NOMO-1 treated with DMSO at 0.1 percent for 48 hours (cell line): ENCODE results near the gene HMG20B.

Experiments
- DNase-seq: peaks from one replicate; lab custom pipeline; 2025; ENCODE audit not compliant: unreplicated experiment; lab: John Stamatoyannopoulos, UW

Gene HMG20B

DNA sequence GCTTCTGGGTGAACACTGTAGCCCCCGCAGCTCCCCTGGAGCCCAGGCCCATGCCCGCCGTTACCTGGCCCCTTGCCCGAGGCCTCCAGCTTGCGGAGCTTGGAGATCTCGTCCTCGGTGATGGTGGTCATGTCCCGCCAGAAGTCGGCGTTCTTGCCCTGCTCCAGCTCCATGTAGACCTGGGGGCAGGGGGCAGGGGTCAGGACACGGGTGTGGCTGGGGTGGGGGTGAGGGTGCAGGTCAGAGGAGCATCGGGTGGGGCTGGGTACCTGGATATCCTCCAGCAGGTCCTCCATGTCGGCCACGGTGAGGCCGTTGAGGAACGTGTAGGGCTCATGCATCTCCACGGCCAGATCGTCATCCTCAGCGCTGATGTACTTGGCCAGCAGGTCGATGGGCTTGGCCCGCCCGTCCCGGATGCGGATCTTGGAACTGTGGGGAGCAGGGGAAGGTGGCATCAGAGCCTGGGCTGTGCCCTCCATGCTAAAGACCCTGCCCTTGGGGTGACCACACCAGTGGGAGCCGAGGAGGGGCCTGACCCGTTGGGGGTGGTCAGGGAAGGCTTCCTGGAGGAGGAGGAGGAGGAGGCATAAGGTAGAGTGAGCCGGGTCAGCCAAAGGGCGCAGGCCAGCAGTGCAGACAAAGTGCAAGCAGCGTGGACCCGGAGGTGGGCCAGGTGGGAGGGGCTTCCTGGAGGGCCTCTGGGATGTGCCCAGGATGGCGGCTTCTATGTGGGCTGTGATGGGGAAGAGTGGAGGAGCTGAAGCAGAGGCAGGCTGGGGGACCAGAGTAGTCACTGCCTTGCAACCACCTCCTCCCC, 46.3 kb downstream of the HMG20B start:
- no peak for DNase-seq

DNA sequence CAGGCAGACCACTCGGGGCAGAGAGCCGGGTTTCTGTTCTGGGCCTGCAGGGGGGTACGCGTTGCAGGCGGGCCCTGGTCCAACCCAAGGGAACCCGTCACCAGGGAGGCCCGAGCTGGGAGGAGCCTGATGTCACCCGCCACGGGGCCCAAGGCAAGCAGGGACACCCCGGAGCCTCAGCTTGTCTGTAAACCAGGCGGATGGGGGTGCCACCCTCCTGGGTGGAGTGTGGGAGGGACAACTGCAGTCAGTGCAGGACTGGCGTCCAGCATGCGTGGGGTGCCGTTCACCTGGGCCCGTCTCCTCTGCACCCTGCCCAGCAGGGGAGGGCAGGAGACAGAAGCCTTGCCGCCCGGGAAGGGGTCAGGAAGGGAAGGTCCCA, 46.9 kb downstream of the HMG20B start:
- DNase-seq, result no peak

DNA sequence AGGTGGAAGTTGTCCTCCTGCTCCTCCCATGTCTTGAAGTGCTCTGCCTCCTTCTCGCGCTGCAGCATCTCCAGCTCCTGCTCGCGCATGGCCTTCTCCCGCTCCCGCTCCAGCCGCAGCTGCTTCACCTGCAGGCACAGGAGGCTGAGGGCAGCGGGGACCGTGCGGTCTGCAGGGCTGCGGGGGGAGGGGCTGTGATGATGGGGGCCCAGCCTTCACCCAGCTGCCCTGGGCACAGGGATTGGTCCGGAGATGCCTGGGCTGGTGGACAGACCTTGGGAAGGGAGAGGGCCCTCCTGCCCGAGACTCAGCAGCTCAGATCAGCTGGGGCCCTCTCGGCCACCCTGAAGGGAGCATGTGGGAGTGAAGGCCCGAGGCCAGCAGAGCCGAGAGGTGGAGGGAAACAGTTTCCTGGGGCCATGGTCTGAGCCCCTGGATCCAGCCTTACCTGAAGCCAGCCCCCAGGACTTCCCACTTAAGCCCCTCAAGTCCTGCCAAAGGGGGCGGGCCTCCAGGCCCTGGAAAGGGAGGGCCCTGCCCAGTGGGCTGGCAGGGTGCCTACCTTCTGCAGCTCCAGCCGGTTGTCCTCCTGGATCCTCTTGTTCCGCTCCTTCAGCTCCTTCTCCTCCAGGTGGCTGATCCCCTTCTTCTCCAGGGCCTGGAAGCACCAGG, 47.5 kb downstream of the HMG20B start:
- no peak for DNase-seq

DNA sequence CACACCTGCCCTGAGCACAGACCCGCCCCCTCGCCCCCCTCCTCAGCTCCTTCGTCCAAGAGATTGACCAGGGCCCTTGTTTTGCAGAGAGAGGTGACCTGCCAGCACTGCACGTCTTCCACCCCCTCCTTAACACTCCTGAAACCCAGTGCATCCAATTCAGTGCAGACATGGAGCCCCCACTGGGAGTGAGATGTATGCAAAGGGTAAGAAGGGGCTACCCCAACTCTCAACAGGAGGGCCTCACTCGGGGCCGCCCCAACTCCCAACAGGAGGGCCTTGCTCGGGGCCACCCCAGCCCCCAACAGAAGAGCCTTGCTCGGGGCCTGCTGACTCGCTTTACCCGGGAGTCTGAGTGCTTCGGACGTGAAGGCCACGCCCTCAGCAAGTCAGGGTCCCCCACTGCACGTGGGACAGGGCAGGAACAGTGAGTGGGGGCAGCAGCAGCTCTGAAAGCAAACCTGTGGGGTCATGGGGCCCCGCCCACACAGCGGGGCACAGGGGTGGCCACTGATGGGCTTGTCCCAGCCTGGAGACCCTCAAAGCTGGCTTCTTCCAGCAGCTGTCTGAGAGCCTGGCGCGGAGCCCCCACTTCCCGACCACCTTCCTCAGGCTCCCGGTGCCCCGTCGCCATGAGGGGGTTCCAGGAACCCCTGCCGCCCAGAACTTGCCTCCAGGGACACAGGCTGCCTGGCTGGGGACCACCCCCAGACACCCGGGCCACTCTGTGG, 48.2 kb downstream of the HMG20B start:
- no peak for DNase-seq

DNA sequence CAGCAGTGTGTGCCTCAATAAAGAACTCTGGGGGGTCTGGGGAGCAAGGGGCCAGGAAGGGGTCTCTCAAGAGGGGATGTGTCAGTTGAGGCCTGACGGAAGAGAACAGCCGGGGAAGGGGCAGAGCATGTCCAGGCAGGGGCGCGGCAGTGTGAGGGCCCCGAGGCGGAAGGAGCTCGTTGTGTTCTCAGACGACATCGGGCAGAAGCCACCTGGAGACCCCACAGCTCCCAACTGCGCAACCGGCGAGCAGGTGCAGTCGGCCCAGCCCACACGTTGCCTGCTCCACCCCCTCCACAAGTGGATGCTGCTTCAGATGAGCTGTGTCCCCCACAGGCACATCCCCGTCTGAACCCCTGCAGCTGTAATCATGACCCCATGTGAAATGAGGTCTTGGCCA, 48.9 kb downstream of the HMG20B start:
- DNase-seq, result no peak

DNA sequence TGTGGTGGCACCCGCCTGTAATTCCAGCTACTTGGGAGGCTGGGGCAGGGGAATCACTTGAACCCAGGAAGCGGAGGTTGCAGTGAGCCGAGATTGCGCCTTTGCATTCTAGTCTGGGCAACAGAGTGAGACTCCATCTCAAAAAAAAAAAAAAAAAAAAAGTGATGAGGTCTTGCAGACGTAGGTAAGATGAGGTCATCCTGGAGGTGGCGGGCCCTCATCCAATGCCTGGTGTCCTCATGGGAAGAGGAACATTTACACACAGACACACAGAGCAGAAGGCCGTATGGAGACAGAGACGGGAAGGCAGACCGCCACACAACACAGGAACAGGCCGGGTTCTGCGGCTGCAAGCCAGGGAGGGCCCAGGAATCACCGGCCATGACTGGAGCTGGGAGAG, 49.5 kb downstream of the HMG20B start:
- DNase-seq, result no peak

DNA sequence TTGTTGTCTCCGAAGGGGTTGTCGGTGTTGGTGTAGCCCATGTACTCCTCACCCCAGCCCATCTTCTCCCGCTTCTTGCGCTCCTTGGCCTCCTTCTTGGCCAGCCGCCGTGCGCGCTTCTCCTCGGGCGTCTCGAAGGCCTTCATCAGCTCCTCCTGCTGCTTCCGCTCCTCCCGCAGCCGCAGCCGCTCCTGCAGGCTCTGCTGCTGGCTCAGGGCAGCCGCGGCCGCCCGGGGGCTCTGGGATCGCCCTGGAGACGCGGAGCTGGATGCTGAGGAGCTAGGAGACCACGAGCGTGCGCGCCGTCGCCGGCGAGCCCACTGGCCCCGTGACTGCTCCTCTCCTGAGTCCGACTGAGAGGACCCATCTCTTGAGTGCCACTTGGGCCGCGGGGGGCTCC, 51.0 kb downstream of the HMG20B start:
- no peak for DNase-seq

DNA sequence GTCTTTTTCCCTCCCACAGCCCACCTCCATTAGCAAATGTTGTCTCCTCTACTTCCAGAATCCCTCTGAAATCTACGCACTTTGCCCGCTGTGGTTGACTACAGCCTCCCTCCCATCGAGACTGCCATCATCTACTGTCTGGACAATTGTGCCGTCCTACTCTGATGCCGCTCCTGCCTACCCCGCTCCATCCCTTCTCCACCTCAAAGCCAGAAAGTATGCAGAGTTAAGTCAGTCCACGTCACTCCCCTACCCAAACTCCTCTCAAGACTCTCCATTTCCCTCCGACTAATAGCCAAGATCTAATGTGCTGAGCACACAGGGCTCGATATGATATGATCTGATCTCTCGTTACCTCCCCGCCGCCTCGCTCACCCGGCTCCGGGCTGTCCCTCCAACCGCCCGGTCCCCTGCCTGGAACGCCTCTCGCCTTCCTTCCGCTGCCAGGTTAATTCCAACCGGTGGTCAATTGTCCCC, 53.3 kb downstream of the HMG20B start:
- DNase-seq, result no peak

DNA sequence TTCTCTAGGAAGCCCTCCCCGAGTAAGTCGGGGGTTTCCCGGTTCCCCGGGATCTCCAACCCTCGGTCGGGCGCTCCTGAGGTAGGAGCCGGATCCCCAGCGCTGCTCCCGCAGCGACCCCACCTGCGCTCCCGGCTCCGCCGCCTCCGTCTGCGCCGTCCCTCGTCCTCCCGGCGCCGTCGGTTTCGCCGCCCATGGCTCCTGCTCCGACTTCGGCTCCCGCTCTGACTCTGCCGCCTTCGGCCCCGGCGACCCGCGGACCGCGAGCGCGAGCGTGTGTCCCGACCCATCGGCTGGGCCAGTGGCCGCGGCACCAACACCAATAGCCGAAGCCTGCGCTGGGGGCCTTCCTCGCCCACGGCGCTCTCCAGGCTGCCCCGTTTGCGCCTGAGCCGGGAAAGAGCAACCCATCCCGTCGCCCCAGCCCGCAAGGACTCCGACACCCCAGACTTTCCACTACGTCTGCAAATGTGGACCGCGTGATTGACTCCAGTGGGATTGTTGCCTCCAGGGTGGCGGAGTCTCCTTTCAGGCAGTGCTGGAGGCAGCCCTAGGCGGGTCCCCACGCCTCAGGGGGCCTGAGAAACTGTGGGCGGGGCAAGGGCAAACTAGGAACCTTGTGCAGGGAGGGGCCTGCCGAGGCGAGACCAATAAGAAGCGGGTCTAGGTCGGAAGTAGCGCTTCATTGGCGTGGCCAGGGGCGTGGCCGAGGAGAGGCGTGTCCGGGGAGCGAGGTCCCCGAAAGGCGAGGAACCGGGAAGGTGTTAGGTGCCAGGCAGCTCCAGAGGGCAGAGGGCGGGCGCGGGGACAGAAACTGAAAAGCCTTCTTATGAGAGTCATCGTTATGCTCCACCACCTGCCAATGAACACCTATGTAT, 54.0 kb downstream of the HMG20B start, which contains the start of gene CACTIN:
Gene CACTIN (minus strand): TSS at position 318 of the 878 bp plus-strand sequence. CDS start 28 bp downstream, at position 290.
- DNase-seq, result peak; percentile 98

DNA sequence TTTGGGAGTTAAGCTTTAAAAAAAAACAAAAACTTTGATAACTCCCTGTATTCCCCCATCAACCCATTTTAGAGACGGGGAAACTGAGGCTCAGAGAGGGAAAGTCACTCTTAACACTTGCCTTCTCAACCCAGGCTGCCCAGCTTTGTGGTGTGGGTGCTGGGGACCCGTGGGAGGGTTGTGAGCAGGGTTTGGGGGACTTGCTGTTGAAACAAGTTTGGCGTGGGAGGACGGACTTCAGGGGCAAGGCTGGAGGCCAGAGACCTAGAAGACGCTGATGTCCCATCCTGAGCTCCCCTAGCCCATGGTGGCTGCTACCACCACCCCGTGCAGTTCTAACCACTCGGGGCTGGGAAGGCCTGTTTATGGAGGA, 54.6 kb downstream of the HMG20B start:
- DNase-seq, result no peak
